ENCODE results near the gene TRAPPC2. TPM values are rescaled to one million over a fixed set of nuclear protein-coding genes. Genes with fewer than 3 reads are reported as not detected.
A peak's percentile ranks its signal among the peaks of the same experiment; 100 is the strongest.

Gene TRAPPC2
- total and polyA plus RNA-seq, 2 of the 4 experiments (the other 2 are of a cell fraction): 11.3 to 13.8 TPM

DNA sequence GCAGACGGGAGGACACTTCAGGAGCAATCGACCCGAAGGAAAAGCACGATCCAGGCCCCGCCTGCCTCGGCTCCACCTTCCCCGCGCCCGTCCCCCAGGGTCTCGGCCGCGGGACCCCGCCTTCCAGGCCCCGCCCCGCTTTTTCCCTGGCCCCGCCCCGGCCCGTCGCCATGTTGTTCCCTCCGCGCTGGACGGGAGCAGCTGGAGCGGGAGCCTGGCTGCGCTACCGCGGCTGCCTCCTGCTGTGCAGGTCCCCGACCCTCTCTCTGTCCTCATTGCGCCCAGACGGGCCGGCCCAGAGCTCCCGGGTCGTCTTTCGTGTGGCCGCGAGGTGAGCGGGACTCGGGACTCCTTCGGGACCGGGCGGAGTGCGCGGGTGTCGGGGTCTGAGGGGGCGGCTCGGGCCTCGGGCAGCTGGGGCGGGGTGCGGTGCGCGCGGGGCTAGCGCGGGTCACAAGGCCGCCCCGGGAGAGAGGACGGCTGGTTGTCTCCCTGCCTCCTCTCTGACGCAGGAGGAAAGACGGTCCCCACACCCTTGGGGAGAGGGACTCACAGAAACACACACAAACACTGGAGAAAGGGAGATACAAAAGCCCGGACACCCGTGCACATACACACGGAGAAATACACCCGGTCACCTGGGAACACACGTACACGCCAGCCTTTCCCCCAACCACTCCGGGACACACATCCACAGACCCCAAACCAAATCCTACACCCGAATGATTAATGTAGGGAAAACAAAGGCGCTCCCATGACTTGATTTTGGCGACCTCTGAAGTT, 45.3 kb downstream of the TRAPPC2 start, which contains the start of gene RAB9A (continued):
- TF ChIP-seq POLR2A (IDR thresholded peaks at IDR 0.05; ENCODE audit: low read depth, low read length) (peak; percentile 72), MAFK (IDR thresholded peaks at IDR 0.05; ENCODE audit: low read depth, low read length) (no peak), SMC3 (IDR thresholded peaks at IDR 0.05; ENCODE audit: low read depth, low read length) (no peak)

DNA sequence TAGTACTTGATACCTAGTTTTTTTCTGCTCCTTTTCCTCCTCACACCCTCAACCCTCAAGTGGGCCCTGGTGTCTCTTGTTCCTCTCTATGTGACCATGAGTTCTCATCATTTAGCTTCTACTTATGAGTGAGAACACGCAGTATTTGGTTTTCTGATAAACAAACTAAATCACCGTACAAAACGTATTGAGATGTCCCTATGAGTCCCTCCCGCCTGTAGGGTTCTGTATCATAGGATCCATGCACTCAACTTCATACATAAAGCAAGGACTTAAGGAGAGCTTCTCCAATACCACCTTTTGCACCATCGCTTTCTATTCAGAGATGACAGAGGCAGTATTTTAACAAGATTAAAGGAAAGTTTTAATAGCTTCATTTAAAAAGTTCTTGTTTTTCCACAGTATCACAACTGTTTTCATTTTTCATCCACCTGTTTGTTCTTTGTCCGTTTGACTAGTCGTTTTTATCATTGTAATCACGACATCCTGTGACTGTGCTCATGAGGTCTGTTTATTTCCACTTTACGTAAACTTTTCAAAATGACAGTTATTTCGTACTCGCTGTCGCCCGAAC, 45.9 kb downstream of the TRAPPC2 start:
- Histone ChIP-seq H3K27ac (ENCODE audit: insufficient read depth, low read length) (no peak overlapping the region), H2BK15ac (ENCODE audit: low read depth, low read length) (no peak overlapping the region), H3K36me3 (ENCODE audit: control insufficient read depth, insufficient read depth, low read length) (no peaks in the 10 kb centered on the region; the same call in 1 of the 2 replicates), H3K4me2 (ENCODE audit: low read depth, low read length) (peak overlapping the region; percentile 88), H3K9me3 (ENCODE audit: control insufficient read depth, insufficient read depth, low read length) (no peaks in the 10 kb centered on the region), H4K8ac (ENCODE audit: low read depth in 2 of 2, low read length in 2 of 2) (no peak overlapping the region; a peak in 1 of 4 replicates), H2BK5ac (ENCODE audit: low read depth, low read length, poor library complexity, severe bottlenecking) (peak overlapping the region; percentile 40), H3K79me1 (ENCODE audit: low read depth in 1 of 2, low read length in 2 of 2) (peaks cover 18 to 30% of the 10 kb centered on the region in 2 experiments; a peak in 3 of 4 replicates), H3K18ac (ENCODE audit: low read depth, low read length) (no peak overlapping the region), H4K91ac (ENCODE audit: insufficient read depth, low read depth, low read length) (no peak overlapping the region), H2AFZ (replicated peaks; ENCODE audit: low read length, poor library complexity) (peak overlapping the region; percentile 96), H3K4ac (ENCODE audit: low read depth, low read length) (no peak overlapping the region), H3K4me1 (ENCODE audit: control insufficient read depth, insufficient read depth, low read length) (peaks cover 2% of the 10 kb centered on the region), H3K23ac (ENCODE audit: low read depth, low read length) (no peak overlapping the region), H3K9ac (ENCODE audit: low read depth, low read length) (peak overlapping the region; percentile 50; the same call in 1 of the 2 replicates), H3K56ac (ENCODE audit: extremely low read depth, insufficient read depth, low read length) (no peak overlapping the region), H3K27me3 (ENCODE audit: control insufficient read depth, insufficient read depth, low read length) (peaks cover 7% of the 10 kb centered on the region), H3K14ac (replicated peaks; ENCODE audit: low read depth, low read length) (no peak overlapping the region), H2BK20ac (ENCODE audit: low read depth, low read length) (no peak overlapping the region), H4K5ac (ENCODE audit: low read depth, low read length) (no peak overlapping the region; the same call in 1 of the 2 replicates), H3K9me1 (ENCODE audit: insufficient read depth, low read length) (0 out of 2 replicates have a peak, but pooled peaks cover 3% of the 10 kb centered on the region), H4K20me1 (ENCODE audit: insufficient read depth, low read length) (peaks cover 15% of the 10 kb centered on the region; the same call in 1 of the 2 replicates), H2AK5ac (ENCODE audit: low read depth, low read length) (no peak overlapping the region), H3K4me3 (ENCODE audit: insufficient read depth, low read depth, low read length) (peak overlapping the region; percentile 86), H2AK9ac (replicated peaks; ENCODE audit: low read depth, low read length, poor library complexity) (no peak overlapping the region), H2BK120ac (ENCODE audit: low read depth, low read length) (no peak overlapping the region)
- DNase-seq (no peak), ATAC-seq (ENCODE audit: low read depth) (0 out of 2 replicates have a peak, but pooled peaks have one; percentile 2)
- TF ChIP-seq MXI1 (IDR thresholded peaks at IDR 0.05; ENCODE audit: borderline replicate concordance, low read depth, low read length) (no peak), NFE2L2 (IDR thresholded peaks at IDR 0.05; ENCODE audit: low read depth, low read length) (no peak), MAFK (IDR thresholded peaks at IDR 0.05; ENCODE audit: low read depth, low read length) (no peak)
- intact Hi-C loops (cut with micrococcal nuclease): loop anchor here (2.0 kb wide), 2 partner anchors 30 to 32 kb away; no protein-coding TSS in a partner anchor
- ChIA-PET CTCF (interaction anchor here (1.0 kb wide), 1 partner anchor 9 kb away, joined by 3 read pairs; no protein-coding TSS in a partner anchor), POLR2A (ENCODE audit: unreplicated experiment) (interaction anchor here (0.6 kb wide), 1 partner anchor 34 kb away, joined by 3 read pairs; no protein-coding TSS in a partner anchor)
- in situ Hi-C loops (cut with MboI; ENCODE audit: low sequenced_read_pairs): no loop called here
- no TSS peak for BruUV-seq (replicated peaks)
- dilution Hi-C loops (cut with HindIII; ENCODE audit: low sequenced_read_pairs, unreplicated experiment): no loop called here
- WGBS, 2 experiments (ENCODE audit: extremely low coverage in 2 of 2, insufficient read length in 1 of 2): 7% methylated on average over 9 of the region's 13 CpGs; no CpG with 5 or more reads in 1 of the 2 experiments
